Measurements from ENCODE around the gene DBN1. TPM values are rescaled to one million over a fixed set of nuclear protein-coding genes. Genes with fewer than 3 reads are reported as not detected.

Gene DBN1
- total RNA-seq, 1 donor from 2014 or later: 269 TPM

- Mint-ChIP-seq H3K9me3 (no peaks in the 10 kb centered on the region), H3K4me1 (ENCODE audit: unreplicated experiment) (no peaks in the 10 kb centered on the region), H3K27ac (no peak overlapping the region), H3K27me3 (no peaks in the 10 kb centered on the region), H3K4me3 (no peak overlapping the region), H3K36me3 (peaks cover 16% of the 10 kb centered on the region)
- no peak for DNase-seq (ENCODE audit: extremely low spot score, unreplicated experiment)
- no peak for TF ChIP-seq CTCF (conservative IDR thresholded peaks at IDR 0.05)
These were observed 37.4 kb downstream of the DBN1 start for GRCh38 chr5:177435847-177436536.

DNA sequence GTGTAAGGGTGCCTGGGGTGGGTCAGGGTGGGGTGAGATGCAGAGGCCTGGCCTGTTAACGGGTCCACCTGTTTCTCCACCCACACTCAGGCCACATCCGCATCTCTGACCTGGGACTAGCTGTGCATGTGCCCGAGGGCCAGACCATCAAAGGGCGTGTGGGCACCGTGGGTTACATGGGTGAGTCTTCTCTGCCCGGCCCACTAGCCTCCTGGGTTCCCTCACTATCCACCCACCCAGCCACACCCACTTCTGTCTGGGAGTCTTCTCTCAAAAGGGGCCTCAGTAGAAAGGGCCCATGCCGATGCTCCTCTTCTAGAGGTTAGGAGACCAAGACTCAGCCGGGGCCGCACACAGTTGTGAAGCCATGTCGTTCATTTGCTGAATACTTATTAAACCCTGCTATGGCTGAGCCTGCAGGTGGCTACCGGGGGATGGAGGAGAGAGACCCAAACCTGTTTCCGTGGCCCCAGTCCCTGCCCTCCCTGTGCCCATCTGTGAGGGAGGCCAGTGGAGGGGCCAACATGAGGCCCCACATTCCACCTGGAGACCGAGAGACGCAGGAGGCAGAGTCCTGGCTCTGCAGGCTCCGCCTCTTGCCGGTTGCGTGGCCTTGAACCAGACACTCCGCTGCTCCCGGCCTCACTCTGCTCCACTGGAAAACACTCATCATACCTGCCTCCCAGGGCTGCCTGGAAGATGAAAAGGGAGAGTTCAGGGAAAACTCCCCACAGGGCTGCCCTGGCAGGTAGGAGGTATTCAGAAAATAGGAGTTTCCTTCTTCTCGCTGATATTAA lies 38.3 kb downstream of the DBN1 start:
- DNase-seq (ENCODE audit: extremely low spot score, unreplicated experiment): no peak
- H3K9me3 Mint-ChIP-seq: no peaks in the 10 kb centered on the region
- no peak overlapping the region for H3K27ac Mint-ChIP-seq
- peaks cover 16% of the 10 kb centered on the region for H3K36me3 Mint-ChIP-seq
- TF ChIP-seq CTCF (conservative IDR thresholded peaks at IDR 0.05): no peak
- no peak overlapping the region for H3K4me3 Mint-ChIP-seq
- H3K27me3 Mint-ChIP-seq: no peaks in the 10 kb centered on the region
- H3K4me1 Mint-ChIP-seq (ENCODE audit: unreplicated experiment): no peaks in the 10 kb centered on the region

GRCh38 chr5:177434437-177434836 lies 39.0 kb downstream of the DBN1 start:
- Mint-ChIP-seq H3K36me3 (peaks cover 10% of the 10 kb centered on the region), H3K27ac (no peak overlapping the region), H3K4me1 (ENCODE audit: unreplicated experiment) (peaks cover under 1% of the 10 kb centered on the region), H3K9me3 (no peaks in the 10 kb centered on the region), H3K27me3 (no peaks in the 10 kb centered on the region), H3K4me3 (no peak overlapping the region)
- no peak for TF ChIP-seq CTCF (conservative IDR thresholded peaks at IDR 0.05)
- DNase-seq (ENCODE audit: extremely low spot score, unreplicated experiment): no peak

- DNase-seq (ENCODE audit: extremely low spot score, unreplicated experiment): no peak
- Mint-ChIP-seq H3K36me3 (peaks cover 6% of the 10 kb centered on the region), H3K4me1 (ENCODE audit: unreplicated experiment) (peaks cover 8% of the 10 kb centered on the region), H3K27me3 (no peaks in the 10 kb centered on the region), H3K27ac (no peak overlapping the region), H3K4me3 (no peak overlapping the region), H3K9me3 (no peaks in the 10 kb centered on the region)
- no peak for TF ChIP-seq CTCF (conservative IDR thresholded peaks at IDR 0.05)
These were observed 39.7 kb downstream of the DBN1 start for GRCh38 chr5:177433658-177434217.

GRCh38 chr5:177432839-177433657 lies 40.4 kb downstream of the DBN1 start:
- Mint-ChIP-seq H3K36me3 (peaks cover 5% of the 10 kb centered on the region), H3K4me1 (ENCODE audit: unreplicated experiment) (peaks cover 9% of the 10 kb centered on the region), H3K27ac (no peak overlapping the region), H3K9me3 (no peaks in the 10 kb centered on the region), H3K4me3 (no peak overlapping the region), H3K27me3 (no peaks in the 10 kb centered on the region)
- no peak for DNase-seq (ENCODE audit: extremely low spot score, unreplicated experiment)
- TF ChIP-seq CTCF (conservative IDR thresholded peaks at IDR 0.05): no peak
